ENCODE data around the gene IL17B. TPM values are rescaled to one million over a fixed set of nuclear protein-coding genes. Genes with fewer than 3 reads are reported as not detected.
A peak's percentile ranks its signal among the peaks of the same experiment; 100 is the strongest.

The IL17B gene
- total RNA-seq, 1 donor from 2014 or later: not detected

- intact Hi-C loops (cut with DNase I): no loop called here
- no peak for ATAC-seq (ENCODE audit: poor library complexity)
- no peak for DNase-seq
These were observed 30.6 kb downstream of the IL17B start for GRCh38 chr5:149348518-149348917.

- intact Hi-C loops (cut with DNase I): no loop called here
- DNase-seq: no peak
- no peak for ATAC-seq (ENCODE audit: poor library complexity)
These were observed 33.2 kb downstream of the IL17B start for GRCh38 chr5:149345892-149346222.

DNA sequence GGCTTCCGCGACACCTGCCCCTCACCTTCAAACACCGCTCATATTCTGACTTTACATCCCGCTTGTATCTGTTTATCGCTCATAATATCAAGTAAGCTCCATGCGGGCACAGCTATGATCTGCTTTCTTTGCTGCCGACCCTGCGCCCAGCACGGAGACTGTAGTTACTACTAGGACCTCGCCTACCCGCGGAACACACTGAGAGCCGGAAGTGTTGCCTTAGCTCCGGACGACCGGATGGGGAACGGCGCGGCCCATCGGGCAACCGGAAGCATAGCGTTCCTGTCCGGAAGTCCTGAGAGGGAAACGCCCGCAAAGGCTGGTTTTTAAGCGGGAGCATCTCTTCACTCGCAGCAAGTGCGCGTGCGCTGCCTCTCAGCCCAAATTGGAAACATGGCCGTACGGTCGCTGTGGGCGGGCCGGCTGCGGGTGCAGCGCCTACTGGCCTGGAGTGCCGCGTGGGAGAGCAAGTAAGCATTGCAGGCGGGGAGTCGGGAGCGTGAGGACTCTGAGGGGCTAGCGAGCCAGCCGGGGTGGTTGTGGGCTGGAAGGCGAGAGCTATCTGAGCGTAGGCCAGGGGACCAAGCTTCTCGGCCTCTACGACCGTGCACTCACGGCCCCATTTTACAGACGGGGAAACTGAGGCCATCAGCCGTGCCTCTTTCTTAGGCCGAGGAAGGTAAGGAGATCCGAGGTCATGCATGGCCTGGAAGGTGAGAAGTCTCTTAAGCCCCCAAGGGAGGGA lies 33.8 kb downstream of the IL17B start, which contains the start of gene GRPEL2:
GRPEL2 (plus strand) TSS at position 353 of the 745 bp plus-strand sequence; CDS start at position 394, 41 bp downstream.
- peak; percentile 98 for DNase-seq
- ATAC-seq (ENCODE audit: poor library complexity): peak; percentile 99
- intact Hi-C loops (cut with DNase I): no loop called here

GRCh38 chr5:149344151-149344550 lies 34.9 kb downstream of the IL17B start:
- intact Hi-C loops (cut with DNase I): no loop called here
- no peak for ATAC-seq (ENCODE audit: poor library complexity)
- DNase-seq: no peak

DNA sequence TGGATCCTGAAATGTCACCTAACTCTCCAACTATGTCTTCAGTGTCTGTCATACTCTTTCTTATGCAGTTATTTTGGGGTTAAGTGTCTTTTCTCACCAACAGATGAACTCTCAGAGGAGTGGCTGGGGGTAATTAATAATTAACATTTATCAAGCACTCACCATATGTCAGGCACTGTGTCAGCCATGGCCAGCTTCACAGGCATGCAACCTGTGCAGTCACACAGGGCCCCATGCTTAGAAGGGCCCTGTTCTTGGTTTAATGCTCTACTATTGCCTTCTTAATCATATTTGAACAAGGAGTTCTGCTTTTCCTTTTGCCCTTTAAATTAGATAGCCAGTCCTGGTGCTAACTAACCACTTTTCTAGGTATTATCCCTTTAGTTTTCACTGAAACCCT lies 37.2 kb downstream of the IL17B start:
- intact Hi-C loops (cut with DNase I): no loop called here
- no peak for DNase-seq
- ATAC-seq (ENCODE audit: poor library complexity): no peak

GRCh38 chr5:149340920-149341319 lies 38.2 kb downstream of the IL17B start:
- DNase-seq (no peak), ATAC-seq (ENCODE audit: poor library complexity) (no peak)
- intact Hi-C loops (cut with DNase I): no loop called here

DNA sequence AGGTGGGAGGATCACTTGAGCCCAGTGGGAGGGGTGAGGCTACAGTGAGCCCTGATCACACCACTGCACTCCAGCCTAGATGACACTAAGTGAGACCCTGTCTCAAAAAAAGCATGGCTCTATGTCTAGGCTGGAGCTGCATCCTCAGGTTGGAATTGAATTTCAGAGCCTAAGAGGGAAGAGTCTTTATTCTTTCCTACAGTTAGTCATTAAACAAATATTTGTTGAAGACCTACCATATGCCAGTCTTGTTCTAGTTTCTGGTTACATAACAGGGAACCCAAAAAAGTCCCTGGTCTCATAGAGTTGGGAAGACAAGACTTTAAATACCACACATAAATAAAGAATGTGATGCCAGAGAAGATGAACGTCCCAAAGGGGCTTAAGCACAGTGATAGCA lies 40.7 kb downstream of the IL17B start:
- ATAC-seq (ENCODE audit: poor library complexity) (no peak), DNase-seq (no peak)
- intact Hi-C loops (cut with DNase I): no loop called here

- ATAC-seq (ENCODE audit: poor library complexity): no peak
- intact Hi-C loops (cut with DNase I): no loop called here
- DNase-seq: no peak
These were observed 41.4 kb downstream of the IL17B start for GRCh38 chr5:149337736-149338135.

GRCh38 chr5:149333711-149334443 lies 45.2 kb downstream of the IL17B start:
- intact Hi-C loops (cut with DNase I): no loop called here
- ATAC-seq (ENCODE audit: poor library complexity): no peak

DNA sequence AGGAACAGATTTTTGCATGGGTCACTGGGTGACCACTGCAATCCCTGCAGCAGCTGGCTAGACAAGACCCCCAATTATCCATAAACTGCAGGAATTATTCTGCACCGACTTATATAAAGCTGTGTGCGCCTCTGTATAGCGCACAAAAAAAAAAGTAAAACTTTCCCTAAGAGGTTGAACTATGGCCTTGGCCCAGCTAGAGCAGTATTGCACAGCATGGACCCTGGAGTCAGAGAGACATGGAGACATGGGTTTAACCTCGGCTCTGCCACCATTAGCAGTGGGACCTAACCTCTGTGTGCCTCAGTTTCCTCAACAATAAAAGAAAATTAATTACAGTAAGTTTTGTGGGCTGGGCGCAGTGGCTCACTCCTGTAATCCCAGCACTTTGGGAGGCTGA lies 50.9 kb downstream of the IL17B start:
- DNase-seq (no peak), ATAC-seq (ENCODE audit: poor library complexity) (no peak)
- intact Hi-C loops (cut with DNase I): no loop called here

More at GRCh38 chr5:149333711-149334443, 45.2 kb downstream of the IL17B start:
- no peak for DNase-seq

DNA sequence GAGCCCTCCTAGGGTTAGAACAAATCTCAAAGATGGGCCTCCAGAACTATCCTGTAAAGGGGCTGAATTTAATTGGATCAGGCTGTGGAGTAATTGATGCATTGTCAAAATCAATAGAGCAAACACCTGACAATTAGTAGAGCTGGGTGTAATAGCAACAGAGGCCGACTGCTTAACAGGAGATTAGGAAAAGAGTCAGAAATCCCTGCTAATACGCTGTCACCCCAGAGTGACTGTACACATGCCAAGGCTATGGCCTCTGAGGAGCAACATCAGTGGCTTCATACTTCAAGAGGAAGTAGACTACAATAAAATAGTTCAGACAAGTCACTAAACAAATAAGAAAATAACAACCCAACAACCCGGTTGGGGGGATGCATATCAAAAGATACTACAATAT lies 52.5 kb downstream of the IL17B start:
- no peak for DNase-seq
- intact Hi-C loops (cut with DNase I): no loop called here
- no peak for ATAC-seq (ENCODE audit: poor library complexity)

DNA sequence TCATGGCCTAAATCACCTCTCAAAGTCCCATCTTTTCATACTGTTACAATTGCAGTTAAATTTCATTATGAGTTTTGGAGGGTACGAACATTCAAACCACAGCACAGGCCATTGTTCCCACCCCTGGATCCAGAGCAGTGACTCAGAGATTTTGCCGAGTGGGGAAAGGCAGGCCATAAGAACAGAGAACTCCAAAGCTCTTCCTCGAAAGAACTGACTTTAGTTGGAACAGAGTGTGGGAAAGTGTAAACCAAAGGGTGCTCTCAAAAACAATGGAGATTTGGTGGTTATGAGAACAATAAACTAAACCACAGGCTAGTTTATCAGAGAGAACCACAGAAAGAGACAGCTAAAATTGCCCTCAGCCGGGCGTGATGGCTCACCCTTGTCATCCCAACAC lies 53.2 kb downstream of the IL17B start:
- intact Hi-C loops (cut with DNase I): no loop called here
- DNase-seq: no peak
- no peak for ATAC-seq (ENCODE audit: poor library complexity)

DNA sequence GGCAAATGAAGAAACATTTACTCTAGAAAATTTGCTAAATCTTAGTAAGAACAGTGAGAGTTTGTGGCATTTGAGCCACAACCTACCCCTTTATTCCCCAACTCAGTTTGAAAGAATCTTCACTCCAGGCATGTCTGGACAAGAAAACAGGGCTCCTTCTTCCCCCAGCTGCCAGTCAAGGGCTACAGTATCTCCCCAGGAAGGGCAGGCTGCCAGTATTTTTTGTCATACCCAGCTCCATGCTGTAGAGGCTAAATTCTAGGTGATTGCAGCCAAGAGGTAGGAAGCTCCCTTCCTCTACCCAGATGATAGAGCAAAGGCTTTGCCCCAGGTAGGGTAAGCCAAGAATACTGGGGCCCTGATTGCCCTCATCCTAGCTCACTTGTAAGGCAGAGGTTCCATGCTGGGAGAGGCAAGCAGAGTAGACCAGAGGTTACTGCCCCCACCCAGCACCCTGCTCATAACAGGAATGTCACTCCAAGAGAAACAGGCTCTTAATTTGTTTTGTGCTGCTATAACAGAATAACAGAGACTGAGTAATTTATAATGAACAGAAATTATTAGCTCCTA lies 53.8 kb downstream of the IL17B start:
- ATAC-seq (ENCODE audit: poor library complexity) (no peak), DNase-seq (no peak)
- intact Hi-C loops (cut with DNase I): no loop called here

DNA sequence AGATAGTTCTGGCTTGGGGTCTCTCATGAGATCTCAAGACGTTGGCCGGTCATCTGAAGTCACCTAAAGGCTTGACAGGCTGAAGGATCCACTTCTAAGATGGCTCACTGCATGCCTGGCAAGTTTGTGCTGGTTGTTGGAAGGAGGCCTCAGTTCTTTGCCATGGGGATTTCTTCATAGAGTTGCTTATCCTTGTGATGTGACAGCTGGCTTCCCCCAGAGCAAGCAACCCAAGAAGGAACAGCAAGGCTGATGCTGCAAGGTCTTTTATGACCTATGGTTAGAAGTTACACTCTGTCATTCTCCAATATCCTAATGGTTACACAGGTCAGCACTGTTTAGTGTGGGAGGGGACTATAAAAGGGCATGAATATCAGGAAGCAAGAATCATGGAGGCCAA lies 54.5 kb downstream of the IL17B start:
- intact Hi-C loops (cut with DNase I): no loop called here
- ATAC-seq (ENCODE audit: poor library complexity): no peak
- DNase-seq: no peak

Other genes starting within 250 kb of the IL17B start
- gene ABLIM3, start 237.8 kb downstream of the IL17B start, total RNA-seq: 131 TPM
- gene AFAP1L1, start 107.4 kb downstream of the IL17B start, total RNA-seq: 42.2 TPM
- 9.0 TPM for gene GRPEL2, start 33.8 kb downstream of the IL17B start, total RNA-seq
- gene PCYOX1L, start 21.2 kb downstream of the IL17B start, total RNA-seq: 2.0 TPM
- 191 TPM for gene CSNK1A1, start 172.1 kb upstream of the IL17B start, total RNA-seq
- gene ARHGEF37, start 202.2 kb upstream of the IL17B start, total RNA-seq: 32.9 TPM

Measured in Right ventricle myocardium superior (tissue), 1 donor.